Mesenchymal stem cell (in vitro differentiated cells and primary cell): ENCODE data around the gene KBTBD12.

Source experiments
- DNase-seq: peaks from one replicate; pipeline ENCODE4 v3.0.0-alpha.2; 2013
- H2AFZ ChIP-seq: one replicate; pipeline ENCODE4 v1.6.1; 2013; ENCODE audit warnings: low read depth, mild to moderate bottlenecking, control low read depth, inconsistent platforms, low read length, moderate library complexity
- H2AK5ac ChIP-seq: 2 replicates; pipeline ENCODE4 v1.6.1; 2013; ENCODE audit warnings: low read length, moderate library complexity, mild to moderate bottlenecking, inconsistent platforms; ENCODE audit not compliant: severe bottlenecking
- H2BK120ac ChIP-seq: one replicate; pipeline ENCODE4 v1.6.1; 2013; ENCODE audit warnings: low read depth, mild to moderate bottlenecking, inconsistent platforms, low read length, moderate library complexity
- H2BK12ac ChIP-seq, 2 experiments: one replicate each; pipeline ENCODE4 v1.6.1; 2013; ENCODE audit warnings: inconsistent platforms in 2 of 2, low read length in 2 of 2, mild to moderate bottlenecking in 2 of 2, moderate library complexity in 2 of 2, control low read depth in 1 of 2
- H2BK15ac ChIP-seq: one replicate; pipeline ENCODE4 v1.6.1; 2013; ENCODE audit warnings: mild to moderate bottlenecking, low read depth, inconsistent platforms; ENCODE audit not compliant: poor library complexity, severe bottlenecking
- H2BK5ac ChIP-seq: 2 replicates; pipeline ENCODE4 v1.6.1; 2013; ENCODE audit warnings: low read depth, mild to moderate bottlenecking, low read length, control low read depth, inconsistent platforms; ENCODE audit not compliant: poor library complexity, severe bottlenecking
- H3K14ac ChIP-seq, 2 experiments: one replicate each; pipeline ENCODE4 v1.6.1; 2013; ENCODE audit warnings: inconsistent platforms in 2 of 2, low read length in 2 of 2, control low read depth in 1 of 2, mild to moderate bottlenecking in 1 of 2, moderate library complexity in 1 of 2
- H3K18ac ChIP-seq, 2 experiments: one replicate each; pipeline ENCODE4 v1.6.1; 2013; ENCODE audit warnings: inconsistent platforms in 2 of 2, low read length in 2 of 2, control low read depth in 1 of 2, low read depth in 1 of 2, mild to moderate bottlenecking in 1 of 2
- H3K23ac ChIP-seq, 2 experiments: one replicate each; pipeline ENCODE4 v1.6.1; 2013; ENCODE audit warnings: inconsistent platforms in 2 of 2, low read length in 2 of 2, mild to moderate bottlenecking in 2 of 2, moderate library complexity in 2 of 2, control low read depth in 1 of 2
- H3K27ac ChIP-seq: 2 replicates; pipeline ENCODE4 v1.5.1; 2013; ENCODE audit warnings: mild to moderate bottlenecking, moderate library complexity, low read length, control low read depth, inconsistent platforms; ENCODE audit not compliant: poor library complexity, severe bottlenecking
- H3K27me3 ChIP-seq, 2 experiments: 2 replicates each; pipeline versions ENCODE4 v1.6.1 to v1.7.0; 2013; ENCODE audit warnings: low read length in 2 of 2, mild to moderate bottlenecking in 2 of 2, moderate library complexity in 2 of 2, control low read depth in 1 of 2, inconsistent platforms in 1 of 2; ENCODE audit not compliant: control insufficient read depth in 1 of 2, insufficient read depth in 1 of 2
- H3K36me3 ChIP-seq, 2 experiments: 2 replicates each; pipeline versions ENCODE4 v1.6.1 to v1.7.0; 2013; ENCODE audit warnings: low read length in 2 of 2, control low read depth in 1 of 2, inconsistent platforms in 1 of 2, low read depth in 1 of 2, mild to moderate bottlenecking in 1 of 2; ENCODE audit not compliant: insufficient read depth in 2 of 2, control insufficient read depth in 1 of 2
- H3K4ac ChIP-seq, 2 experiments: one replicate each; pipeline ENCODE4 v1.6.1; 2013; ENCODE audit warnings: inconsistent platforms in 2 of 2, low read length in 2 of 2, mild to moderate bottlenecking in 2 of 2, moderate library complexity in 2 of 2, control low read depth in 1 of 2, low read depth in 1 of 2
- H3K4me1 ChIP-seq: 2 replicates; pipeline ENCODE4 v1.6.1; 2013; ENCODE audit warnings: low read depth, low read length, control low read depth; ENCODE audit not compliant: control insufficient read depth, insufficient read depth
- H3K4me2 ChIP-seq: 2 replicates; pipeline ENCODE4 v1.6.1; 2013; ENCODE audit warnings: low read length, mild to moderate bottlenecking, inconsistent platforms; ENCODE audit not compliant: poor library complexity, severe bottlenecking
- H3K4me3 ChIP-seq, 2 experiments: 2 replicates each; pipeline versions ENCODE4 v1.5.1 to v1.7.0; 2013; ENCODE audit warnings: low read length in 2 of 2, mild to moderate bottlenecking in 2 of 2, control low read depth in 1 of 2, low read depth in 1 of 2; ENCODE audit not compliant: insufficient read depth in 1 of 2
- H3K79me1 ChIP-seq: replicated peaks from 2 replicates; pipeline ENCODE4 v1.6.1; 2013; ENCODE audit warnings: mild to moderate bottlenecking, control low read depth, low read length, inconsistent platforms; ENCODE audit not compliant: poor library complexity, severe bottlenecking
- H3K9ac ChIP-seq: 2 replicates; pipeline ENCODE4 v1.7.0; 2013; ENCODE audit warnings: mild to moderate bottlenecking, low read length, moderate library complexity
- H3K9me3 ChIP-seq: 2 replicates; pipeline ENCODE4 v1.7.0; 2013; ENCODE audit warnings: mild to moderate bottlenecking, low read length; ENCODE audit not compliant: control insufficient read depth
- H4K8ac ChIP-seq: one replicate; pipeline ENCODE4 v1.6.1; 2013; ENCODE audit warnings: inconsistent platforms, mild to moderate bottlenecking, low read length, moderate library complexity
- H4K91ac ChIP-seq: one replicate; pipeline ENCODE4 v1.6.1; 2013; ENCODE audit warnings: mild to moderate bottlenecking, low read length, inconsistent platforms
- WGBS: methylation state at CpG from one replicate; pipeline ENCODE4 v1.1.7; 2013; ENCODE audit warnings: mixed read lengths; 5-methylcytosine and 5-hydroxymethylcytosine counted together

KBTBD12 gene

DNA sequence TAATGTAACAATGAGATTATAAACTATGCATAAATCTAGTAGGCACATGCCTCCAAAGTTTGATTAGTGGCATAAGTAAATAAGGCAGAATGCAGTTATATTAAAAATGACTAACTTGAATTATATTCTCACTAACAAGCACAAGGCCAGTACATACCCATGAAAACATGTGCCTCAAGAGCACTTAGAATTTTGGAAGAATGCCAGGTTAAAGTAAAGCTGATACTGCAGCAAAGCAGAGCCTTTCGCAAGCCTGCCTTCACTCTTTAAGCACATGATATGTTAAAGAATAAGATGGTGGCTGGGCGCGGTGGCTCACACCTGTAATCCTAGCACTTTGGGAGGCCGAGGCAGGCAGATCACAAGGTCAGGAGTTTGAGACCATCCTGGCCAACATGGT is 49.0 kb downstream of the KBTBD12 start:
- H2BK15ac ChIP-seq, result no peak overlapping the region
- no peak overlapping the region for H2AK5ac ChIP-seq
- no peak overlapping the region for H3K27ac ChIP-seq
- no peak overlapping the region for H3K23ac ChIP-seq
- no peak overlapping the region for H4K8ac ChIP-seq
- H3K9me3 ChIP-seq, result no peaks in the 10 kb centered on the region
- no peak overlapping the region for H3K4ac ChIP-seq
- no peak overlapping the region for H3K4me3 ChIP-seq
- H3K9ac ChIP-seq, result no peak overlapping the region
- no peaks in the 10 kb centered on the region for H3K4me1 ChIP-seq
- no peak overlapping the region for H2BK12ac ChIP-seq
- no peaks in the 10 kb centered on the region for H3K36me3 ChIP-seq
- H3K18ac ChIP-seq, result no peak overlapping the region
- H3K27me3 ChIP-seq, result peaks cover 0 to 21% of the 10 kb centered on the region in 2 experiments
- H3K79me1 ChIP-seq, result no peaks in the 10 kb centered on the region
- no peak overlapping the region for H3K4me2 ChIP-seq
- H3K14ac ChIP-seq, result no peak overlapping the region
- H4K91ac ChIP-seq, result no peak overlapping the region
- no peak overlapping the region for H2BK120ac ChIP-seq
- no peak overlapping the region for H2AFZ ChIP-seq
- H2BK5ac ChIP-seq, result no peak overlapping the region
- DNase-seq, result peak; percentile 51
- 73% methylated on average over 2 of the region's 4 CpGs for WGBS

GRCh38 chr3:127964816-127965215 is 49.8 kb downstream of the KBTBD12 start:
- H3K9me3 ChIP-seq, result no peaks in the 10 kb centered on the region
- no peaks in the 10 kb centered on the region for H3K36me3 ChIP-seq
- no peak overlapping the region for H3K14ac ChIP-seq
- DNase-seq, result no peak
- H3K79me1 ChIP-seq, result no peaks in the 10 kb centered on the region
- peaks cover 0 to 23% of the 10 kb centered on the region in 2 experiments for H3K27me3 ChIP-seq
- no peak overlapping the region for H2BK15ac ChIP-seq
- no peak overlapping the region for H3K9ac ChIP-seq
- no peak overlapping the region for H2BK5ac ChIP-seq
- no peak overlapping the region for H3K4me2 ChIP-seq
- no peak overlapping the region for H2BK120ac ChIP-seq
- no peak overlapping the region for H3K27ac ChIP-seq
- H2AFZ ChIP-seq, result no peak overlapping the region
- no peak overlapping the region for H3K18ac ChIP-seq
- H4K8ac ChIP-seq, result no peak overlapping the region
- no peak overlapping the region for H3K23ac ChIP-seq
- H3K4ac ChIP-seq, result no peak overlapping the region
- WGBS, result 96% methylated on average over 2 of the region's 3 CpGs
- no peak overlapping the region for H3K4me3 ChIP-seq
- H2AK5ac ChIP-seq, result no peak overlapping the region
- no peaks in the 10 kb centered on the region for H3K4me1 ChIP-seq
- H2BK12ac ChIP-seq, result no peak overlapping the region
- no peak overlapping the region for H4K91ac ChIP-seq

- Histone ChIP-seq H3K79me1 (no peaks in the 10 kb centered on the region), H3K14ac (no peak overlapping the region), H2AFZ (no peak overlapping the region), H3K23ac (no peak overlapping the region), H3K4me3 (no peak overlapping the region), H3K18ac (no peak overlapping the region), H2BK12ac (no peak overlapping the region), H3K4ac (no peak overlapping the region), H3K4me1 (no peaks in the 10 kb centered on the region), H3K27ac (no peak overlapping the region), H3K9ac (no peak overlapping the region), H3K36me3 (no peaks in the 10 kb centered on the region), H4K91ac (no peak overlapping the region), H2AK5ac (no peak overlapping the region), H2BK120ac (no peak overlapping the region), H3K9me3 (no peaks in the 10 kb centered on the region), H4K8ac (no peak overlapping the region), H3K27me3 (peaks cover 3 to 41% of the 10 kb centered on the region in 2 experiments), H2BK15ac (no peak overlapping the region), H3K4me2 (no peak overlapping the region), H2BK5ac (no peak overlapping the region)
- DNase-seq, result no peak
- WGBS, result 85% methylated on average over 1 of the region's 1 CpG
Measured at GRCh38 chr3:127967316-127967715, 52.3 kb downstream of the KBTBD12 start.

GRCh38 chr3:127970966-127971592 is 56.0 kb downstream of the KBTBD12 start:
- Histone ChIP-seq H3K9ac (no peak overlapping the region), H3K9me3 (no peaks in the 10 kb centered on the region), H2BK12ac (no peak overlapping the region), H3K79me1 (no peaks in the 10 kb centered on the region), H3K36me3 (no peaks in the 10 kb centered on the region), H4K91ac (no peak overlapping the region), H3K27ac (no peak overlapping the region), H3K4ac (no peak overlapping the region), H3K4me1 (no peaks in the 10 kb centered on the region), H3K27me3 (peaks cover 10 to 57% of the 10 kb centered on the region in 2 experiments), H2BK15ac (no peak overlapping the region), H2AFZ (no peak overlapping the region), H3K23ac (no peak overlapping the region), H2AK5ac (no peak overlapping the region), H4K8ac (no peak overlapping the region), H2BK5ac (no peak overlapping the region), H3K4me2 (no peak overlapping the region), H3K4me3 (no peak overlapping the region), H3K18ac (no peak overlapping the region), H3K14ac (no peak overlapping the region), H2BK120ac (no peak overlapping the region)
- 57% methylated on average over 4 of the region's 4 CpGs for WGBS
- peak; percentile 63 for DNase-seq
